Measurements from ENCODE around the gene TM9SF1. TPM values are rescaled to one million over a fixed set of nuclear protein-coding genes. Genes with fewer than 3 reads are reported as not detected.
A peak's percentile ranks its signal among the peaks of the same experiment; 100 is the strongest.

Gene TM9SF1
- total RNA-seq, 1 donor from 2014 or later: 37.3 TPM

DNA sequence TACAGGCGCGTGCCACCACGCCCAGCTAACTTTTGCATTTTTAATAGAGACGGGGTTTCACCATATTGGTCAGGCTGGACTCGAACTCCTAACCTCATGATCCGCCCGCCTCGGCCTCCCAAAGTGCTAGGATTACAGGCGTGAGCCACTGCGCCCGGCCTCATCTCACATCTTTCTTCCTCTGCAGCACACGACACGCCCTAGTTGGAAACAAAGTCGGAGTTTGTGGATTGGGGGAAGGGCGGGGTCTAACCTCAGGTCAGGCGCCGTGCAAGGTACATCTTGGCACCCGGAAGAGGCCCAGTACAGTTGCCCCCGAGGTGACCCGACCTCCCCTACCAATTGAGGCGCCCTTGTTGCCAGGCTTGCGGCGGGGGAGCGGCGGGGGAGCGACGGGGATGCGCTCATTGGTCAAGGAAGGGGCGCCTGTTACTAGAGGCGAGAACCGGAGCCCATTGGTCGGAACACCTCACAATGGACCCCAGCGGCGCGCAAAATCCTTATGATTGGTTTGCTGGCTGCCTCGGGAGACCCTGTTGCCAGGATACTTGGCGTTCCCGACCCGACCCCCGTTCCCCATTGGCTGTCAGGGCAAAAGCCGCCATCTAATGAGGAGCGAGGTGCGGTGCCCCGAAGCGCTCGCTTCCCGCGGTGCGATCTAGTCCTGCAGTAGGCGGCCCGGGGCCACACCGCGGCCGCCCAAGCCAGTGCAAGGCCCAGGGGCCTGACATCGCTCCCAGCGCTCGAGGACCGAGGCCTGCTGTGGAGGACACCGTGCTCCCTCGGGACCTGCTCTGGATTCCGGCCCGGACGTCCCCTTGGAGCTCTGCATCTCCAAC is 23.6 kb downstream of the TM9SF1 start, which contains the start of gene REC8:
Gene REC8, plus strand, starts transcription at position 659 of the 839 bp plus-strand sequence. CDS start 473 bp downstream, outside the sequence.
- H3K4me1 ChIP-seq: peaks cover 15% of the 10 kb centered on the region
- H3K9me3 ChIP-seq: no peaks in the 10 kb centered on the region
- intact Hi-C loops (cut with DNase I): no loop called here
- no peak for DNase-seq (ENCODE audit: extremely low spot score in 2 of 2)
- TF ChIP-seq POLR2AphosphoS5 (IDR thresholded peaks at IDR 0.05; ENCODE audit: insufficient read depth in 1 of 2, low read depth in 1 of 2): peak in 1 of 2 donors; percentile 19
- TF ChIP-seq, protein P1, sequence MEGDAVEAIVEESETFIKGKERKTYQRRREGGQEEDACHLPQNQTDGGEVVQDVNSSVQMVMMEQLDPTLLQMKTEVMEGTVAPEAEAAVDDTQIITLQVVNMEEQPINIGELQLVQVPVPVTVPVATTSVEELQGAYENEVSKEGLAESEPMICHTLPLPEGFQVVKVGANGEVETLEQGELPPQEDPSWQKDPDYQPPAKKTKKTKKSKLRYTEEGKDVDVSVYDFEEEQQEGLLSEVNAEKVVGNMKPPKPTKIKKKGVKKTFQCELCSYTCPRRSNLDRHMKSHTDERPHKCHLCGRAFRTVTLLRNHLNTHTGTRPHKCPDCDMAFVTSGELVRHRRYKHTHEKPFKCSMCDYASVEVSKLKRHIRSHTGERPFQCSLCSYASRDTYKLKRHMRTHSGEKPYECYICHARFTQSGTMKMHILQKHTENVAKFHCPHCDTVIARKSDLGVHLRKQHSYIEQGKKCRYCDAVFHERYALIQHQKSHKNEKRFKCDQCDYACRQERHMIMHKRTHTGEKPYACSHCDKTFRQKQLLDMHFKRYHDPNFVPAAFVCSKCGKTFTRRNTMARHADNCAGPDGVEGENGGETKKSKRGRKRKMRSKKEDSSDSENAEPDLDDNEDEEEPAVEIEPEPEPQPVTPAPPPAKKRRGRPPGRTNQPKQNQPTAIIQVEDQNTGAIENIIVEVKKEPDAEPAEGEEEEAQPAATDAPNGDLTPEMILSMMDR (IDR thresholded peaks at IDR 0.05): no peak
- peaks cover 0 to 11% of the 10 kb centered on the region in 2 donors for H3K36me3 ChIP-seq
- H3K27ac ChIP-seq: no peak within 1 kb of the TSS
- no peaks in the 10 kb centered on the region for H3K27me3 ChIP-seq
- peak within 1 kb of the TSS; percentile 31 to 41 for H3K4me3 ChIP-seq

DNA sequence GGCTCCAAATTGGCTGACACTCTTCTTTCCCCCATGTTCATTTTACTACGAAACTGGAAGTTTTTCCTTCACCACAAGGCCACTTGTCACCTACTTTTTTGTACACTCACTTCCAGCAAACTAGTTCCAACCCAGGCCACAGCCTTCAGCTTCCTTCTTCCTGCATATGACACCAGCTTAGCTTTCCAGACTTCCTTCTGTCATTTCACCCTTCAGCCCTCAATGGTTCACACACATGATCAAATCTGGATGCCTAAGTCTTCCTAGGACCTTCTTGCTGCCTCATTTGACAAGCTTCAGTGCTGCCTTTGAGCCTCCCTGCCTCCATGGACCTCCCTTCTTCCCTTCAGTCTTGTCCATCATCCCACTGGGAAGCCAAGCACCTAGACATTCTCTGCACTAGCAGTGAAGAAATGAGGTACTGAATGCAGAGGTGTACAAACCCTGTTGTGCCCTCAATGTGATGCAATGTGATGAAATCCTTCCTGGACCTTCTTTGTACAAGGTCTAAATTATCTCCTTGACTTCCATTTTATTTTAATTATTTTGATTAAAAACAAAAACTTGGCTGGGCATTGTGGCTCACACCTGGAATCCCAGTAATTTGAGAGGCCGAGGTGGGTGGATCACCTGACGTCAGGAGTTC is 27.6 kb downstream of the TM9SF1 start:
- no peak overlapping the region for H3K4me3 ChIP-seq
- H3K36me3 ChIP-seq: peaks cover 0 to 51% of the 10 kb centered on the region in 2 donors
- H3K4me1 ChIP-seq: peaks cover 37% of the 10 kb centered on the region
- TF ChIP-seq, protein P1 (IDR thresholded peaks at IDR 0.05): no peak
- no peak for TF ChIP-seq POLR2A (IDR thresholded peaks at IDR 0.05)
- no peak for TF ChIP-seq POLR2AphosphoS5 (IDR thresholded peaks at IDR 0.05; ENCODE audit: insufficient read depth in 1 of 2, low read depth in 1 of 2)
- DNase-seq (ENCODE audit: extremely low spot score in 2 of 2): no peak
- no peaks in the 10 kb centered on the region for H3K9me3 ChIP-seq
- H3K27ac ChIP-seq: no peak overlapping the region
- intact Hi-C loops (cut with DNase I): no loop called here
- no peaks in the 10 kb centered on the region for H3K27me3 ChIP-seq

DNA sequence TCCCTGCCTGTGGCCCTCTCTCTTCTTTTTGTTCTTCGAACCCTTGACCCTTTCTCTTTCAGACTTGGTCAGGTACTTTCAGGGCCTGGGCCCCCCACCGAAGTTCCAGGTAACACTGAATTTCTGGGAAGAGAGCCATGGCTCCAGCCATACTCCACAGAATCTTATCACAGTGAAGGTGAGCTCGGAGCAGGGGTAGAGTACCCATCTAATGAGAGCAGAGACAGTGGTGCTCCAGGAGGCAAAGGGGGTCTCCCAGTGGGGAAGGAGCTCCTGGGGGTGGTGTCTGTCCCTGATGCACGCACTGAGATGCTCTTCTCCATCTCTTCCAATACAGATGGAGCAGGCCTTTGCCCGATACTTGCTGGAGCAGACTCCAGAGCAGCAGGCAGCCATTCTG is 29.5 kb downstream of the TM9SF1 start:
- intact Hi-C loops (cut with DNase I): no loop called here
- Histone ChIP-seq H3K27ac (no peak overlapping the region), H3K27me3 (no peaks in the 10 kb centered on the region), H3K4me1 (peaks cover 32% of the 10 kb centered on the region), H3K9me3 (no peaks in the 10 kb centered on the region), H3K36me3 (peaks cover 0 to 51% of the 10 kb centered on the region in 2 donors), H3K4me3 (no peak overlapping the region)
- DNase-seq (ENCODE audit: extremely low spot score in 2 of 2): no peak
- TF ChIP-seq POLR2AphosphoS5 (IDR thresholded peaks at IDR 0.05; ENCODE audit: insufficient read depth in 1 of 2, low read depth in 1 of 2) (no peak), POLR2A (IDR thresholded peaks at IDR 0.05) (no peak)
- TF ChIP-seq, protein P1 (IDR thresholded peaks at IDR 0.05): no peak

DNA sequence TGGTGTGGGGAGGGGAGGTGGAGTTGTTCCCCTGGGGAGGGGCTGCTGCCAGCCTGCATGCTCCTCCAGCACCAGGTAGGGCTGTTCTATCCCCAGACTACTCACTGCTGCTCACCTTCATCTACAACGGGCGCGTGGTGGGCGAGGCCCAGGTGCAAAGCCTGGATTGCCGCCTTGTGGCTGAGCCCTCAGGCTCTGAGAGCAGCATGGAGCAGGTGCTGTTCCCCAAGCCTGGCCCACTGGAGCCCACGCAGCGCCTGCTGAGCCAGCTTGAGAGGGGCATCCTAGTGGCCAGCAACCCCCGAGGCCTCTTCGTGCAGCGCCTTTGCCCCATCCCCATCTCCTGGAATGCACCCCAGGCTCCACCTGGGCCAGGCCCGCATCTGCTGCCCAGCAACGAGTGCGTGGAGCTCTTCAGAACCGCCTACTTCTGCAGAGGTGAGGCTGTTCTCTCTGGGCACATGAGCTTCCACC is 30.7 kb downstream of the TM9SF1 start:
- Histone ChIP-seq H3K36me3 (peaks cover 0 to 51% of the 10 kb centered on the region in 2 donors), H3K4me3 (no peak overlapping the region), H3K9me3 (no peaks in the 10 kb centered on the region), H3K27me3 (no peaks in the 10 kb centered on the region), H3K27ac (no peak overlapping the region), H3K4me1 (peaks cover 38% of the 10 kb centered on the region)
- intact Hi-C loops (cut with DNase I): no loop called here
- no peak for DNase-seq (ENCODE audit: extremely low spot score in 2 of 2)
- TF ChIP-seq, protein P1 (IDR thresholded peaks at IDR 0.05): no peak
- no peak for TF ChIP-seq POLR2A (IDR thresholded peaks at IDR 0.05)
- no peak for TF ChIP-seq POLR2AphosphoS5 (IDR thresholded peaks at IDR 0.05; ENCODE audit: insufficient read depth in 1 of 2, low read depth in 1 of 2)
